GM18870 (cell line): Measurements from ENCODE around the gene COL13A1.

ENCODE experiments used
- ATAC-seq: cut with Tn5 transposase; IDR thresholded peaks from one replicate; pipeline ENCODE4 v1.9.1; 2021; ENCODE audit warnings: moderate library complexity; ENCODE audit not compliant: unreplicated experiment

COL13A1 gene

GRCh38 chr10:69844698-69845097 is 43.0 kb downstream of the COL13A1 start:
- ATAC-seq = no peak

DNA sequence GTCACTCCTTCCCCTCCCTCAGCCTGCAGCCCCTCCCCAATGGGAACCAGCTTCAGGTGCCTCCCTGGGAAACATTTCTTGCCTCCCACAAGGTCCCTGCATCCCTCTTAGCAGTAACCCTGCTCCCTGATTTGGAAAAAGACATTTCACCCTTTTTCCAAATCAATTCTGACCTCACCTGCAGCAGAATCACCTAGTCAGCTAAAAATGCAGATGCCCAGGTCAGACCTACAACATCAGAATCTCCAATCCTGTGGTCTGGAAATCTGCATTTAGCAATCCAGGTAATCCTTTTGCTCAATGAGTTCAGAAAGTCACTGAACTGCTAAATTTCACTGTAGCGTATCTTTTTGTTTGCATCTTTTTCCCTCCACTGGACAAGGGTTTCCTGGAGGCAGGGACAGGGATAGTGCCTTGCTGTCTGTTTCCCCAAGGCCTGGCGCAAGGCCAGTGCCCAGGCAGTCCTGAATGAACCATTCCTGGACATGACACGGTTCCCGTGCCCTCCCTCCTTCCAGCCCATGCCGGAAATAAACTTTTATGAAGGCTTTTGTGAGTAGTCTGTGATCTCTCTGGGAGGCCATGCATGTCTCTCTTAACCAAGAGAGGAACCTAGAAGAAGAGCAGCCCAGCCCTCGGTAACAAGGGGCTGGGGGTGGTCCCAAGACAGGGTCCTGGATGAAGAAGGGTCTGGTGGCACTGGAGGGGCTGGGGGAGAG is 44.0 kb downstream of the COL13A1 start:
- ATAC-seq = no peak

GRCh38 chr10:69846293-69846921 is 44.7 kb downstream of the COL13A1 start:
- ATAC-seq = no peak

- no peak for ATAC-seq
Observed at GRCh38 chr10:69847458-69847857, 45.8 kb downstream of the COL13A1 start.

DNA sequence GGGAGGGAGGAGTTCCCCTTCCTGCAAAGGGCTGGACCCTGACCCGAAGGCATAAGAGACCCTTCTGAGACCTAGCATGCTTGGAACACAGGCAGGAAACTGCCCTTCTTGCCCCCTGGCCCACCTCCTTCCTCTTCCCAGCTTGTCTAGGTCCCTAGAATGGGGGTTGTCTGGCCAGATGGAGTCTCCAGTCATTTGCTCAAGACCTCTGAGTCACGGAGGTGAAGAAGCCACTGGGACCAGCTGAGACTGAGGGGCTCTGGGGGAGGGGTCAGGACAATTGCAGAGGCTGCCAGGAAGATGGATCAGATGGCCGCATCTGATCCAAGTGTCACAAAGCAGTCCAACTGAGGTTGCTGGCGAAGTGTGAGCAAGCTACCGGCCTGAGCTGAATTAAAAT is 46.2 kb downstream of the COL13A1 start:
- no peak for ATAC-seq

DNA sequence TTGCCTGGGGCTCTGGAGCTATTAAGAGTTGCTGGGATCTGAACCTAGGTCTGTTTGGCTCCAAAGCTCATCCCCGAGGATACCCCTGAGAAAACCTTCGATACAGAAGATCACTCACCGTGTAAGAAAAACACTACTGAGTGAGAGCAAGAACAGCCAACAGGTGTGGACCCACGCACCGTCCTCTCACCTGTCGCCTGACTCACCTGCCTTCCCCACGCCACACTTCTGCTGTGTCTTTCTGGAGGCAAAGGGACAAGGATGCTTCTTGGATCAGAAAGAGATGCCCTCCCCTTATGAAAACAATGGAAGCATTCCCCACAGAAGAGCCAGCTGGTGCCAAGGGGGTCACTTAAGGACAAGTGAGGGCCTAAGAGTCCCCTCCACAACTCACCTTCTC is 46.7 kb downstream of the COL13A1 start:
- no peak for ATAC-seq

DNA sequence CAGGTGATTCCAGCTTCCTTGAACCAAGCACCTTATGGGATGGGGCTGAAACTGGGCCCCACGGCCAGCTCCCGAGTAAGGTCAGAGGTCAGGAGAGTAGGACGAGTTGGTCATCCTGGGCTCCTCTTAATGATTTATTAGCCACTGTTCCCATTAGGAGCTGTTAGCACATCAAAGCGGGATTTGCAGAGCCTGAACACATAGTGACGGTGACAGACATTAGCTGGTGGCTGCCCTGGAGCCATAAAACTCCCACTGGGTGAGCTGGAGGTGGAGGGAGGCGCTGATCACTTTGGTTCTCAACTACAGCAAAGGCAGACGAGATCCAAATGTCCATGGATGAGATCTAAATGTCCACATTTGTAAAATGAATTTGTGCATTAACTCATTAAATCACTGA is 48.1 kb downstream of the COL13A1 start:
- no peak for ATAC-seq

DNA sequence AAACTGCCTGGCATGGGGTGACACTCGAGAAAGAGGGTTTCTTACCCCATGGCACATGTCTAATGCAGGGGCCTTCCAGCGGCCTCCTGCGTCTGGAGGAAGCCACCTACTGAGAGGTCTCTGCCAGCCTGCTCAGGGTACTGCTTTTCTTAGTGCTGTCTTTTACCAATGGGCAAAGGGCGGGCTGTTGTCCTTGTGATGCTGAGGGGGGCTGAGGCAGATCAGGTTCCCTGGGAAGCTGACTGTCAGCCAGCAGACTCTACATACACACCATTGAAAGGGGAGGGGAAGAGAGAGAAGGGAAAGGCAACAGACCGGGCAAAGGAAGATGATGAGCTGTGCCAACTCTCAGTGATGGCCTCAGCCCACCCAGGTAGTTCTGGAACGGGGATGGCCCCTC is 48.7 kb downstream of the COL13A1 start:
- ATAC-seq = no peak

DNA sequence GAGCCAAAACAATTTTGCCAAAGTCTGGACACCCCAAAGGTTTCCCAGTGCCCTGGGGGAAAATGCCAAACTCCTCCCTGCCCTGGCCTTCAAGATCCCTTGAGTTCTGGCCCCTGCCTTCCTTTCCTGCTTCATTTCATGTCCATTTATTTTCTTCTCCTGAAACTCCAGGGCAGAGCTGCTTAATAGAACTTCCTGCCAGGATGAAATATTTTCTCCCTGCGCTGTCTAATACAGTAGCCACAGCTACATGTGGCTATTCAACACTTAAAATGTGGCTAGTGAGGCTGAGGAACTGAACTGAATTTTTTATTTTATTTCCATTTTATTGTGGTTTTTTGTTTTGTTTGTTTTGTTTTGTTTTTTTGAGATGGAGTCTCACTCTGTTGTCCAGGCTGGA is 49.6 kb downstream of the COL13A1 start:
- no peak for ATAC-seq

GRCh38 chr10:69853064-69853463 is 51.4 kb downstream of the COL13A1 start:
- ATAC-seq = no peak

GRCh38 chr10:69854511-69855345 is 53.0 kb downstream of the COL13A1 start:
- ATAC-seq = no peak

GRCh38 chr10:69855346-69856111 is 53.8 kb downstream of the COL13A1 start:
- no peak for ATAC-seq

- no peak for ATAC-seq
Observed at GRCh38 chr10:69856601-69857166, 55.0 kb downstream of the COL13A1 start.

DNA sequence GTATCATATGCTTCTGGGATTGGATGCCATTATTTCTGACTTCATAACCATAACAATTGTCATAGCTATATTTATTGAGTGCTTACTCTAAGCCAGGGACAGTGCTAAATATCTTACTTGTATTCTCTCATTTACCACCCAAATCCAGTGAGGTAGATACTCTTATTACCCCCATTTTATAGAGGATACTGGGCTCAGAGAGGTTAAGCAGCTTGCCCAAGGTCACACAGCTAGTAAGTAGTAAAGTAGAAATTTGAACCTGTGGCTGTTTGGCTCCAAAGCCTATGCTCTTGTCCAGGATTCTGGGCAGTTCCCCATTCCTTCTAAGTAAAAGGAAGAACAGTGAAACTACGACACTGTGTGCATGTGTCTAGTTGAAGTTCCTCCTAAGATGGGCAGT is 56.5 kb downstream of the COL13A1 start:
- ATAC-seq = no peak

GRCh38 chr10:69860271-69860670 is 58.6 kb downstream of the COL13A1 start:
- no peak for ATAC-seq

DNA sequence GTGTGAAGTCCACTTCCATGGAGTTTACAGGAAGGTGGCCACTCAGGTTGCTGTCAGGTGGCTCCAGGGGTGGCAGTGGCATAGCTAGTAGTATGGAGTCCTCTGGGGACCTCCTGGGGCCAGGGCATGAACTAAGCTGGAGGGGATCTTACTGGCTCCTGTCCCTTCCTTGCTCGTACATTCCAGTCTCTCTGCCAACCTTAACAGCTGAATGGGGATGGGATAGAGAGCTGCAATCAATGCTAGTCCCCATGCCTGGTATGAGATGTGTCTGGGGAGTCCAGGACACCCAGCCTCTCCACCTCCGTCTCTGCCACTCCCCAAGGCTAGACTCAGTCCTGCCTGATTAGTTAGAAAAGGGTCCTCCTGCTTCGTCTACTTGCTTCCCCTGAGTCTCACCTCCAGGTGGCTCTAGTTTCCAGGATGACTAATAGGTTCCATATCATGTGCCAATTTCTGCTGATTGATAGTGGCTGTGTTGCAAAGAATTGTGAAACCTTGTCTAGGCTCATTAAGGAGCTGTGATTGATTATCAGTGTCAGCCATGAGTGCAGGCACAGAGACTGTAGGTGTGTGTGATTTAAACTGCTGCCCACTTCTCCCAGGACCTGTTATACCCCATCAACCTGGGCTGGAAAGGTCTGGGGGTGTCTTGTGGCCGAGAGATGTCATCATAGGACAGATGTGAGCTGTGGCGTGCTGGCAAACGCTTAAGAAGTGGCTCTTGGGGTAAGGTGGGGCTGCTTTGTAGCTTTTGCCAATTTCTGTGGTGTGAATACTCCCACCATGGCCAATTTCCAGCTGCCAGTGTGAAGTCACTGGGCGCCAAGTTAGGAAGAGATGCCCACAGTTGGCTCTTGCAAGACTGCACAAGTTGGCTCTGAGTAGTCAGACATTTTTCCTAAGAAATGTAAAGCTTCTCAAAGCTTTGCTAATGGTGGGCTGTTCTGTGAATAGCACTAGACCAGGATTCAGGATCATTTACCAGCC is 59.8 kb downstream of the COL13A1 start:
- ATAC-seq = no peak

- ATAC-seq = no peak
Observed at GRCh38 chr10:69862882-69863530, 61.3 kb downstream of the COL13A1 start.

DNA sequence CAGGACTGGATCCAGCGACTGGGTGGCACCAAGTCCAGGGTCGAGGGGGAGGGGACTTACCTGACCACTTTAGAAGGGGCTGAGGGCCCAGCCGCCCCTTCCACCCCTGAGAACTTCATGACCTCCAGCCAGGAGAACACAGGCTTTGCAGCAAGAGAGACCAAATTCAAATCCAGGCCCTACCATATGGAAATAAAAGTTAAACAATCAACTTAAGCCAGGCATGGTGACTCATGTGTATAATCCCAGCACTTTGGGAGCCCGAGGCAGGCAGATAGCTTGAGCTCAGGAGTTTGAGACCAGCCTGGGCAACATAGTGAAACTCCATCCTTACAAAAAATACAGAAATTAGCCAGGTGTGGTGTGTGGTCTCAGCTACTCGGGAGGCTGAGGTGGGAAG is 61.9 kb downstream of the COL13A1 start:
- no peak for ATAC-seq

GRCh38 chr10:69864321-69864720 is 62.6 kb downstream of the COL13A1 start:
- ATAC-seq = no peak
